CD14-positive monocyte (primary cell): ENCODE data around the gene GRID2. TPM values are rescaled to one million over a fixed set of nuclear protein-coding genes. Genes with fewer than 3 reads are reported as not detected.

ENCODE experiments used
- DNase-seq, 3 donors: peaks; one replicate each; pipeline ENCODE4 v3.0.0-alpha.2; 2011 to 2022
- H2AFZ ChIP-seq: 2 replicates; pipeline ENCODE4 v1.6.0; 2012; ENCODE audit warnings: mild to moderate bottlenecking, low read depth, low read length, inconsistent platforms; ENCODE audit not compliant: insufficient read depth, poor library complexity, severe bottlenecking
- H3K27ac ChIP-seq, 2 donors: 1 replicate in 1 of 2; 2 replicates in 1 of 2; pipeline ENCODE4 v1.5.1; 2012 to 2013; ENCODE audit warnings: low read length in 2 of 2, control low read depth in 1 of 2, inconsistent platforms in 1 of 2, low read depth in 1 of 2, mild to moderate bottlenecking in 1 of 2
- H3K27me3 ChIP-seq, 2 donors: one replicate each; pipeline versions ENCODE4 v1.6.0 to v1.6.1; 2011 to 2013; ENCODE audit warnings: low read length in 2 of 2; ENCODE audit not compliant: control insufficient read depth in 2 of 2, insufficient read depth in 2 of 2
- H3K36me3 ChIP-seq, 2 donors: replicated peaks in 1 of 2; 1 replicate in 1 of 2; 2 replicates in 1 of 2; pipeline versions ENCODE4 v1.5.1 to v1.6.1; 2012 to 2013; ENCODE audit warnings: low read length in 2 of 2, control low read depth in 1 of 2, inconsistent platforms in 1 of 2, mild to moderate bottlenecking in 1 of 2; ENCODE audit not compliant: insufficient read depth in 2 of 2, control insufficient read depth in 1 of 2
- H3K4me1 ChIP-seq, 2 donors: 1 replicate in 1 of 2; 2 replicates in 1 of 2; pipeline versions ENCODE4 v1.5.1 to v1.6.1; 2012 to 2013; ENCODE audit warnings: low read length in 2 of 2, control low read depth in 1 of 2, inconsistent platforms in 1 of 2, mild to moderate bottlenecking in 1 of 2, moderate library complexity in 1 of 2; ENCODE audit not compliant: insufficient read depth in 2 of 2, control insufficient read depth in 1 of 2
- H3K4me2 ChIP-seq: replicated peaks from 2 replicates; pipeline ENCODE3; 2012; ENCODE audit warnings: low read length, moderate library complexity, mild to moderate bottlenecking; ENCODE audit not compliant: poor library complexity, severe bottlenecking; ENCODE audit errors: extremely low read depth
- H3K4me3 ChIP-seq, 3 experiments: fragments of 200-600 bp in 1 of 3; sonication (generic) in 1 of 3; replicated peaks in 1 of 3; 1 replicate in 2 of 3; 2 replicates in 1 of 3; pipeline ENCODE4 v1.5.1; 2011 to 2013; ENCODE audit warnings: low read length in 3 of 3, mild to moderate bottlenecking in 3 of 3, control low read depth in 2 of 3, low read depth in 2 of 3, inconsistent platforms in 1 of 3, moderate library complexity in 1 of 3
- H3K79me2 ChIP-seq: 2 replicates; pipeline ENCODE4 v1.6.0; 2012; ENCODE audit warnings: mild to moderate bottlenecking, control low read depth, inconsistent platforms, low read length, moderate library complexity; ENCODE audit not compliant: insufficient read depth
- H3K9ac ChIP-seq: 2 replicates; pipeline ENCODE4 v1.6.0; 2017; ENCODE audit warnings: low read length, mild to moderate bottlenecking; ENCODE audit not compliant: insufficient read depth, poor library complexity, severe bottlenecking
- H3K9me3 ChIP-seq, 2 donors: replicated peaks in 1 of 2; 1 replicate in 1 of 2; 2 replicates in 1 of 2; pipeline versions ENCODE4 v1.5.1 to v1.6.1; 2012 to 2013; ENCODE audit warnings: low read length in 2 of 2, control low read depth in 1 of 2; ENCODE audit not compliant: control insufficient read depth in 1 of 2, insufficient read depth in 1 of 2
- H4K20me1 ChIP-seq: 2 replicates; pipeline ENCODE4 v1.6.0; 2012; ENCODE audit warnings: mild to moderate bottlenecking, low read length, control low read depth, moderate library complexity; ENCODE audit not compliant: insufficient read depth
- H3K27ac Mint-ChIP-seq, 7 donors: one replicate each; pipeline ENCODE4 v1.8.0; 2020; ENCODE audit warnings: mild to moderate bottlenecking in 7 of 7, mixed read lengths in 7 of 7, moderate library complexity in 6 of 7, inconsistent platforms in 2 of 7
- H3K27me3 Mint-ChIP-seq, 3 donors: one replicate each; pipeline ENCODE4 v1.8.0; 2021 to 2022; ENCODE audit warnings: low read depth in 3 of 3, mild to moderate bottlenecking in 3 of 3, mixed read lengths in 3 of 3, moderate library complexity in 3 of 3, inconsistent platforms in 1 of 3
- H3K36me3 Mint-ChIP-seq, 2 donors: one replicate each; pipeline ENCODE4 v1.8.0; 2020; ENCODE audit warnings: mixed read lengths in 2 of 2, inconsistent platforms in 1 of 2, mild to moderate bottlenecking in 1 of 2
- H3K4me1 Mint-ChIP-seq: one replicate; pipeline ENCODE4 v1.8.0; 2020; ENCODE audit warnings: mild to moderate bottlenecking, mixed read lengths
- H3K4me3 Mint-ChIP-seq, 2 donors: one replicate each; pipeline ENCODE4 v1.8.0; 2020; ENCODE audit warnings: mild to moderate bottlenecking in 2 of 2, mixed read lengths in 2 of 2, moderate library complexity in 1 of 2
- H3K9me3 Mint-ChIP-seq, 7 donors: one replicate each; pipeline ENCODE4 v1.8.0; 2020 to 2022; ENCODE audit warnings: mixed read lengths in 7 of 7, mild to moderate bottlenecking in 6 of 7, moderate library complexity in 6 of 7, inconsistent platforms in 2 of 7
- WGBS: methylation state at CpG from one replicate; pipeline ENCODE4 v1.1.5; 2013; ENCODE audit warnings: missing lambda C conversion rate; ENCODE audit not compliant: insufficient coverage; 5-methylcytosine and 5-hydroxymethylcytosine counted together
- intact Hi-C, 2 donors: fragments of 100-400 bp; cut with micrococcal nuclease; formaldehyde crosslinking; loops; one replicate each; pipeline versions ENCODE4 v1.15.0 to v1.15.1; 2023
- polyA plus RNA-seq, 3 donors: library from polyadenylated mRNA; depleted of rRNA in 1 of 3; unstranded in 2 of 3; stranded (reverse) in 1 of 3; fragments of 300-500 nt in 2 of 3; fragments of >200 nt in 1 of 3; fragmentation: Illumina TruSeq in 2 of 3; gene quantifications; 1 replicate in 2 of 3; 2 replicates in 1 of 3; pipeline ENCODE4 v1.2.3, GENCODE V29; 2012 to 2021
- TF ChIP-seq, protein P1 (sequence below): fragments of 200-600 bp; IDR thresholded peaks from one replicate; pipeline ENCODE4 v1.8.0; 2022; ENCODE audit warnings: antibody characterized with exemption, mild to moderate bottlenecking

GRID2 gene
- polyA plus RNA-seq, 3 donors, result not detected

DNA sequence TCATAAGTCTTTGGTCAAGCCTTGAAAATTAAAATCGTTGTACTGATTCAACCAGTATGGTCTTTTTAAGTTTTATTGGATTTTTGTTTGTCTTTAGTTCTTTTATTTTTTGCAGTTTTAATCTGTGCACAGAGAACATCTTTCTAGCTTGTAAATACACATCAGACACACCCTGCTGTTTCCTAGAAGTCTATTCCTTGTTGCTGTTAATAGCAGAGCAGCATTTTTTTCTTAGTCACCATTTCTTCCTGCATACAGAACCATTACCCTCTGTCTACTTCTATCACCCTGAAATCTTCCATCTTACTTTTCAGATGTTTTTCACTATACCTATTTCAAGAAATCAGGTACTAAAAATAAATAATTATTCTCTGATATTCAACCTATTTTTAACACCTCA, 375.4 kb downstream of the GRID2 start:
- H2AFZ ChIP-seq, result no peak overlapping the region
- no peaks in the 10 kb centered on the region for H3K4me1 Mint-ChIP-seq
- no peak overlapping the region for H3K4me3 Mint-ChIP-seq
- H3K9me3 ChIP-seq, result peaks cover 0 to 9% of the 10 kb centered on the region in 2 donors
- no peak overlapping the region for H3K27ac Mint-ChIP-seq
- H3K27ac ChIP-seq, result no peak overlapping the region
- no peak for DNase-seq
- no peak overlapping the region for H3K4me2 ChIP-seq
- H3K9ac ChIP-seq, result no peak overlapping the region
- no peaks in the 10 kb centered on the region for H3K27me3 ChIP-seq
- H3K36me3 Mint-ChIP-seq, result no peaks in the 10 kb centered on the region
- H4K20me1 ChIP-seq, result no peaks in the 10 kb centered on the region
- peaks cover 0 to 4% (median 0%) of the 10 kb centered on the region in 3 donors for H3K27me3 Mint-ChIP-seq
- TF ChIP-seq, protein P1, sequence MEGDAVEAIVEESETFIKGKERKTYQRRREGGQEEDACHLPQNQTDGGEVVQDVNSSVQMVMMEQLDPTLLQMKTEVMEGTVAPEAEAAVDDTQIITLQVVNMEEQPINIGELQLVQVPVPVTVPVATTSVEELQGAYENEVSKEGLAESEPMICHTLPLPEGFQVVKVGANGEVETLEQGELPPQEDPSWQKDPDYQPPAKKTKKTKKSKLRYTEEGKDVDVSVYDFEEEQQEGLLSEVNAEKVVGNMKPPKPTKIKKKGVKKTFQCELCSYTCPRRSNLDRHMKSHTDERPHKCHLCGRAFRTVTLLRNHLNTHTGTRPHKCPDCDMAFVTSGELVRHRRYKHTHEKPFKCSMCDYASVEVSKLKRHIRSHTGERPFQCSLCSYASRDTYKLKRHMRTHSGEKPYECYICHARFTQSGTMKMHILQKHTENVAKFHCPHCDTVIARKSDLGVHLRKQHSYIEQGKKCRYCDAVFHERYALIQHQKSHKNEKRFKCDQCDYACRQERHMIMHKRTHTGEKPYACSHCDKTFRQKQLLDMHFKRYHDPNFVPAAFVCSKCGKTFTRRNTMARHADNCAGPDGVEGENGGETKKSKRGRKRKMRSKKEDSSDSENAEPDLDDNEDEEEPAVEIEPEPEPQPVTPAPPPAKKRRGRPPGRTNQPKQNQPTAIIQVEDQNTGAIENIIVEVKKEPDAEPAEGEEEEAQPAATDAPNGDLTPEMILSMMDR, result no peak
- WGBS, result no CpG with 5 or more reads among the region's 1 CpG
- H3K4me1 ChIP-seq, result no peaks in the 10 kb centered on the region
- no peaks in the 10 kb centered on the region for H3K79me2 ChIP-seq
- intact Hi-C loops, result no loop called here
- H3K4me3 ChIP-seq, result no peak overlapping the region
- H3K36me3 ChIP-seq, result no peaks in the 10 kb centered on the region
- H3K9me3 Mint-ChIP-seq, result peaks cover 0 to 6% (median 0%) of the 10 kb centered on the region in 7 donors

DNA sequence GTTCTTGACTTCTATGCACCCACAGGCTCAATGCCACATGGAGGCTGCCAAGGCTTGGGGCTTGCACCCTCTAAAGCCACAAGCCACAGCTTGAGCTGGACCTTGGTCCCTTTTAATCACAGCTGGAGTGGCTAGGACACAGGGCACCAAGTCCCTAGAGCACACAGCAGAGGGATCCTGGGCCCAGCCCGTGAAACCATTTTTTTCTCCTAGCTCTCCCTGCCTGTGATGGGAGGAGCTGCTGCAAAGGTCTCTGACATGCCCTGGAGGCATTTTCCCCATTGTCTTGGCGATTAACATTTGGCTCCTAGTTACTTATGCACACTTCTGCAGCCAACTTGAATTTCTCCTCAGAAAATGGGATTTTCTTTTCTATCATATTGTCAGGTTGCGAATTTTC, 410.9 kb downstream of the GRID2 start:
- no peak overlapping the region for H3K9ac ChIP-seq
- Mint-ChIP-seq H3K4me1 (no peaks in the 10 kb centered on the region), H3K4me3 (no peak overlapping the region), H3K27ac (no peak overlapping the region), H3K27me3 (peaks cover 0 to 2% (median 0%) of the 10 kb centered on the region in 3 donors), H3K9me3 (peaks cover 0 to 5% (median 0%) of the 10 kb centered on the region in 7 donors), H3K36me3 (no peaks in the 10 kb centered on the region)
- no peaks in the 10 kb centered on the region for H3K79me2 ChIP-seq
- TF ChIP-seq, protein P1, result no peak
- no peaks in the 10 kb centered on the region for H4K20me1 ChIP-seq
- H3K9me3 ChIP-seq, result no peaks in the 10 kb centered on the region
- no peak overlapping the region for H3K4me2 ChIP-seq
- H3K27ac ChIP-seq, result no peak overlapping the region
- H3K27me3 ChIP-seq, result no peaks in the 10 kb centered on the region
- H3K36me3 ChIP-seq, result no peaks in the 10 kb centered on the region
- no peak overlapping the region for H2AFZ ChIP-seq
- H3K4me3 ChIP-seq, result no peak overlapping the region
- DNase-seq, result no peak
- WGBS, result 71% methylated on average over 2 of the region's 3 CpGs
- intact Hi-C loops, result no loop called here
- H3K4me1 ChIP-seq, result no peaks in the 10 kb centered on the region
